SIG-M5 (cell line): Measurements from ENCODE around the gene NSFL1C.

ENCODE experiments used
- DNase-seq: peaks from one replicate; lab custom pipeline; 2025; lab: John Stamatoyannopoulos, UW

The NSFL1C gene

DNA sequence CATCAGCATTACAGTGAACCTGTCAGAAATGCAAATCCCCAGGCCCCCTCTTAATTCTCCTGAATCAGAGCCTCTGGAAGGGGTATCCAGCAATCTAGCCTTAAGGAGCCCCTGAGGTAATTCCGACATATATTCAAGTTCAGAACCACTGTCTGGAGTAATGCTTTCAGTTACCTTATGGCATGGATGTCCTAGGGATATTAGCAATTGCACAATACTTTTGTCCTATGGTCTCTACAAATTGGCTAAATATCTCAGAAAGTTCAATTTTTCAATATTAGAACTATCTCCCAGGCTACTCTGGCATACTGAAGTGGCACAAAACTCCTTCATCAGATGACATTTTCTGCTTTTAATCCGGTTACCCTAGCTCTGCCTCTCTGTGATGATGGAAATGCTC, 6.4 kb downstream of the NSFL1C start:
- DNase-seq: no peak

- DNase-seq: no peak
These were observed 8.7 kb downstream of the NSFL1C start for GRCh38 chr20:1457992-1458391.

GRCh38 chr20:1456300-1456699, 10.3 kb downstream of the NSFL1C start:
- DNase-seq: no peak

- no peak for DNase-seq
These were observed 15.6 kb downstream of the NSFL1C start for GRCh38 chr20:1450926-1451491.

DNA sequence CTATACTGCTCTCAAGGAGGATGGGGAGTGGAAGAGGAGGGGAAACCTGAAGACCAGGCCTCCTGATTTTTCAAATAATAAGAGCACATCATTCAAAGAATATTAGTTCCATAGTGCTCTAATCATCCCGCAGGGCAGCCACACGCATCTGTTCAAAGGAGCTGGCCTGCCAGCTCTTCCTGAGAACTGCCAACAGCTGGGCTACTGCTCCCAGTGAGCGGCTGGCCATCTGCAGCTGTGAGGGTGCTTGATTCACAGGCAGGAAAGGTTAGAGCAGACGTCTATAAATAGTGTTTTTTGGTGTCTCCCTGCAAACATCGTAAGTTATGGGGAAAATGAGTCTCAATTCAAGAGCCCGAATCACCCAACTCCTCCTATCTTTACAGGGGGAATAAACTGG, 17.3 kb downstream of the NSFL1C start:
- no peak for DNase-seq

- DNase-seq: no peak
These were observed 18.5 kb downstream of the NSFL1C start for GRCh38 chr20:1448081-1448620.

- DNase-seq: no peak
These were observed 20.1 kb downstream of the NSFL1C start for GRCh38 chr20:1446536-1446935.

DNA sequence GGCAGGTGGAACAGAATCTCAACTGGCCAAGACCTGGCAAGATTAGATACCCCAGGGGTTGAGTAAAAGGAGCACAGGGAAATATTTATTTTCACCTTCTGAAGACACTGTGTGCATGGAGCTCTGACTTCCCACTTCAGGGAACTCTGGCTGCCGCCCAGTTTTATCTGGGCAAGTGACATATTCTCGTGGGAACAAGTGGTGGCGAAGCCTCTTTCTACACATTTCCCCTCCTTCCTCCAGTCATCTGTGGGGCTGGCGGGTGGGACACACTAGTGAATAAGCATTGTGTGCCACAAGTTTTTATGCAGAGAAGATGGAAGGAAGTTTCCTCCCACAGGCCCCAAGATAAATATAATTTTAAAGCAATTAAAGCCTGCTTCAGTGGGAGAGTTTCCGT, 23.6 kb downstream of the NSFL1C start:
- no peak for DNase-seq

DNA sequence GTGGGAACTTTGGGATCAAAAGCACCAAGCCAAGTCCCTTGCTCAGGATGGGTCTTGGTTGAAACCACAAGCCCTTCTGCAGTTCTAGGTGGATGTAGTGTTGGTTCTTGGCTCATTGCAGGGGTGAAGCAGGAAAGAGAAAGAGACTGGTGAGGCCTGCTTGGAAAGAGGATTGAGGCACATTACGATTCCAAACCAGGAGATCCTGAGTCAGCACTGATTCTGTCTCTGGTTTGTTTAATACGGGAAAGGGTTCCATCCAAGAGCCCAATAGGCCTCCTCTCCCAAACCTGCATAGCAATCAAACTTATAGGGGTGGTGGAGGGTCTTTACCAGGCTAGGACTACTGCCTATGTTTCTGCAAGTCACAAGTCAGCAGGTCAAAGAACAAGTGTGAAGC, 24.3 kb downstream of the NSFL1C start:
- DNase-seq: no peak

DNA sequence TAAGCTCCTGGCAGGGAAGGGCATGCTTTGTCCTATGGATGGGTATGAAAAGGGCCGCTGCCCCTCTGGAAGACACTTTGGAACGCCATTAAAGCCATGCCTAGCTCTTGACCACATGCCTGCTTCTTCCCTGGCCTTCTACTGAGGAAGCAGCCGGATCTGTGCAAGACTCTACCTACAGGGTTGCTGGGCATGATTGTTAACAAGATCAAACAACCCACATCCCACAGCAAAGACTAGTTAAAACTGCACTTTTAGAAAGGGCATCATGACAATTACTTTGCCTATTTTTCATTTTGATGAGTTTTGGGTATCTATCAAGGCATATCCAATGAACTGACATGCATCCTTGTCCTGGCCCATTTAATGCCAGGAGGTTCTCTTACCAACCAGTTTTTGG, 25.5 kb downstream of the NSFL1C start:
- DNase-seq: no peak

- DNase-seq: no peak
These were observed 26.6 kb downstream of the NSFL1C start for GRCh38 chr20:1440024-1440423.

DNA sequence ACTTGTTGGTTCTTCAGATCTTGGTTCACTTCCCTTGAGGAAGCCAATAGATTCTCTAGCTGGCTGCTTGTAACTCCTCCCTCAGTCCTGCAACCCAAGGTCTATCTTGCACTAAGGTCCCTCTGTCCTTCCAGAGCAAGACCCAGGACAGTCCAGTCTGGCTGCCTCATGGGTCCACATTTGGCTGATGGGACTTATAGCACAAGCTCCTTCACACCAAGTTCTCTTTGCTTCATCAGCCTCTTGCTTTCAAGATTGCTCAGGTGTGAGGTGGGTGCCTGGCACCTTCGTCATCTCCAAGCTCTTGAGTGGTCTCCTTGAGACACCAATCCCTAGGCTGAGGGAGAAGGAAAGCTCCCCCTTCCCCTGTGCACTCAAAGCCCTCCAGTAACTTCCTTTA, 28.3 kb downstream of the NSFL1C start:
- DNase-seq: no peak

DNA sequence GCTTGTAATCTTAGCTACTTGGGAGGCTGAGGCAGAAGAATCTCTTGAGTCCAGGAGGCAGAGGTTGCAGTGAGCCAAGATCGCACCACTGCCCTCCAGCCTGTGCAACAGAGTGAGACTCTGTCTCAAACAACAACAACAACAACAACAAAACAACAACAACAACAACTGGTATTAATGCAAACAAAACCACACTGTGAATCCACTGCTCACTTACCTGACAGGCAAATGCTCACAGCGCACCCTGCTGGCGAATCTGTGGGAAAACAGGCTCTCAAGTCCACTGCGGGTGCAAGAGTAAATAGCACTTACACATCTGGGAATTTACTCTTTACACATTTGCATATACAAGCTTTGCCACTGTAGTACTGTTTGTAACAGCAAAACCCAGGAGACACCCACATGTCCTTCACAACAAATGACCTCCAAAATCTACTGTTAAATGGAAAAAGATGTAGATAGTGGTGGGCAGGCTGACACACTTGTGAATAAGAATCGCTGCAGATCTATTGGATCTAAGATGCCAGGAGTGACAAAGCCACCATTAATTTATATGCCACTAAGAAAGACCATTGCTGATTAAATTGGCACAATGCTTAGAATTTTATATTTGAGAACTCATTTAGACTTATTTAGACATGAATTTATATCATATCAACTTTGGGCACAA, 29.3 kb downstream of the NSFL1C start:
- DNase-seq: no peak

DNA sequence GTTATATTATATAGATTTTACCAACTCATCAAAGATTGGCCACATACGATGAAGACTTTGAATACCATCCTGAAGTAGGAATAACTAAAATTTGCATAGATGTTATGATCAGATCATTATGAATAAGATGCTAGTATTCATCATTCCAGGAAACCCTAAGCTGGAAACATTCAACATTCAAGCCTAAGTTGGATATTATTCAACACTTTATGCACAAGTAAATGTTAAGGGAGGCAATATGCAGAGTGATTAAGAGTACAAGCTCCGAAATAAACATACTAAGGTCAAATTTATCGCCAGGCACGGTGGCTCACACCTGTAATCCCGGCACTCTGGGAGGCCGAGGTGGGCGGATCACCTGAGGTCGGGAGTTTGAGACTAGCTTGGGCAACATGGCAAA, 30.4 kb downstream of the NSFL1C start:
- DNase-seq: no peak

DNA sequence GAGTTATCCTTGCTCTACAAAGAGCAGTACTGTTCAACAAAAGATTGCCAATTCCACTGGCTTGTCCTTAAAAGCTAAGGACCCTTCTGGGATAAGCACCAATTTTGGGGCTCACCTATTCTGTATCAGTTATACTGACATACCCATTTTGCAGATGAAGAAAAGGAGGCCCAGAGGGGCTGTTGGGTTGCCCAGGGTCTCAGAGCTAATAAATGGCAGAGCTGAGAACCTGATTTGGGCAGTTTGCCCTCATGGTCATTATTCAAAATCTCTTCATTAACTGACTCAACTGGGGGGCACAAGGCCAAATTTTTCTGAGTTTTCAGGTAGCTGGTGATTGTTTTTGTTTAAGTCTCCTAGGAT, 31.3 kb downstream of the NSFL1C start:
- no peak for DNase-seq

DNA sequence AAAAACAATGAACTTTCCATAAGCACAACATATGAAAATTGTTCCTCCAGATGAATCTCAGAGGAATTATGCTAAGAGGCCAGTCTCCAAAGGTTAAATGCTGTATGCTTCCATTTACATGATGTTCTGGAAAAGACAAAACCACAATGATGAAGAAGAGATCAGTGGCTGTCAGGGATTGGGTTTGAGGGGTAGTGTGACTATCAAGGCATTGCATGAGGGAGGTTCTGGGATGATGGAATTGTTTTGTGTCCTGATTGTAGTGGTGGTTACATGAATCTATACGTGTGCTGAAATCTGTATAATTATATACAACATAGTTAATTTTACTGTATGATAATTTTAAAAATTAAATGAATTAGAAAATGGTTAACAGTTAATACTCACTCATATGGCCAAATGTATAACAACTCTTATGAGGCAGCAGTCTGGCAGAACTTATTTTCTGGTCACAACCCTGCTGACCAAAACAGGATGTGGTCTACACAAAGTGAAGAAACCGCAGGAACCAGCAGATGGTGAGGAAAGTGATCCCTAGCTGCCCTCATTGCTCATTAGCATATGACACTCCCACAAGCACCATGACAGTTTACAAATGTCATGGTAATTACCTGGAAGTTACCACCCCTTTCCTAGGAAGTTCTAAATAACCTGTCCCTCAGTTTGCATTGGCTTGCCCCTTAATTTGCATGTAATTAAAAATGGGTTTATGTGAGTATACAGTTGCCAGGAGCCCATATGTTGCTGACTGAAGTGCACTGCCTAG, 31.9 kb downstream of the NSFL1C start:
- peak; percentile 60 for DNase-seq

- no peak for DNase-seq
These were observed 35.5 kb downstream of the NSFL1C start for GRCh38 chr20:1431158-1431557.

DNA sequence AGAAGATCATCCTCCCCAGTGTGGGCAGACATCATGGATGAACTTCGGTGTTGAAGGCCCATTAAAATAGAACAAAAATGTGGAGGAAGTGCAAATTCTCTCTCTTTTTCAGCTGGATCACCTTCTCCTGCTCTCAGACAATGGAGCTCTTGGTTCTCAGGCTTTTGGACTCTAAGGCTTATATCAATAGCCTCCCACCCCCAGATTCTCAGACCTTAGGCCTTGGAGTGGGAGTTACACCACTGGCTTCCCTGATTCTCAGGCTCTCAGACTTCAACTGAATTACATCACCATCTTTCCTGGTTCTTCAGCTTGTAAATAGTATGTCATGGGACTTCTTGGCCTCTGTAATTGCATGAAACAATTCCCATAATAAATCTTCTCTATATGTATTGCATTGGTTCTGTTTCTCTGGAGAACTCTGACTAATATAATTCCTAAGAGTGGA, 36.6 kb downstream of the NSFL1C start:
- DNase-seq: no peak

- DNase-seq: no peak
These were observed 37.4 kb downstream of the NSFL1C start for GRCh38 chr20:1429143-1429728.

DNA sequence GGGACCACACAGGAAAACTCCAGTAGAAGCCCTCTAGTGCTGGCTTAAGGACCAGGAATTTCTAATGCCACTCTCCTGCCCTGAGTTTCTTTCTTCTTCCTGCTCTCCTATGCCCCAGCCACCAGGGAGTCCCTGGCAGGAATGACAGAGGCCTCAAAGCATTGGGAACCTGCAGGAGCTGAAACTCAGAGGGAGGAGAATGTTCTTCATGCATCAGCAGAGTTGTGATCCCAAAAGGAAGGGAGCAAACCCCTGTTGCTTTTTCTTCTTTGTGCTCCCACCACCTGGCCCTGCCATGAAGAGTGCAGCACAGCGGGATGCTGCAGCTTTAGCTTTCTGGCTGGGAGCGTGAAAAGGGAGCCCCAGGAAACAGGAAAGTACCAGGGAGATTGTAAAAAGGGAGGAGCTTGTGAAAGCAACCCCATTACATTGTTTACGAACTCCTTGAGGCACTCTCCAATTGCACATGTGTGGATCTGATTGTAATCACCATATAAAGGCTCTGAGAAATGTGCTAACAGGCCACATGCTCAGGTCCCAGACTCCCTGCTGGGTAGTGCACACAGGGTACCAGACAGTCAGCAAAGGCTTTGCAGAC, 39.1 kb downstream of the NSFL1C start:
- DNase-seq: no peak

GRCh38 chr20:1426231-1426849, 40.3 kb downstream of the NSFL1C start:
- DNase-seq: no peak

DNA sequence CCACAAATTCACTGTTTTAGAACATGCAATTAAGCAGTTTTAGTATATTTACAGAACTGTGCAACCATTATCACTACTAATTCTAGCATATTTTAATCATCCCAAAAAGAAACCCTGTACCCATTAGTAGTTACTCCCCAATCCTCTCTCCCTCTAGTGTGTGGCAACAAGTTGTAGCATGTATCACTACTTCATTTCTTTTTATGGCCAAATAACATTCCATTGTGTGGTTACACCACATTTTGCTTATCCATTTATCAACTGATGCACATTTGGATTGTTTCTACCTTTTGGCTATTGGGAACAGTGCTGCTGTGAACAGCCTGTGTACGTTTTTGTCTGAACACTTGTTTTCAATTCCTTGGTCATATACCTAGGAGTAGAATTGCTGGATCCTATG, 42.3 kb downstream of the NSFL1C start:
- no peak for DNase-seq
